ENCODE measurements around the gene NT5DC3. TPM values are rescaled to one million over a fixed set of nuclear protein-coding genes. Genes with fewer than 3 reads are reported as not detected.
A peak's percentile ranks its signal among the peaks of the same experiment; 100 is the strongest.

The NT5DC3 gene
- total and polyA plus RNA-seq, 2 experiments from 2014 or later, result 0.91 to 1.8 TPM

GRCh38 chr12:103751171-103751570 lies 89.9 kb downstream of the NT5DC3 start:
- H3K9me3 ChIP-seq (ENCODE audit: low read depth), result no peaks in the 10 kb centered on the region
- no peak for TF ChIP-seq CTCF (IDR thresholded peaks at IDR 0.05; ENCODE audit: low read depth, low read length)
- DNase-seq (ENCODE audit: low read depth in 1 of 2, low spot score in 1 of 2), result no peak
- H3K27ac ChIP-seq, result no peak overlapping the region
- no peaks in the 10 kb centered on the region for H3K27me3 ChIP-seq
- no peak overlapping the region for H3K4me3 ChIP-seq
- H3K36me3 ChIP-seq, result no peaks in the 10 kb centered on the region
- H3K4me1 ChIP-seq (ENCODE audit: low read depth), result no peaks in the 10 kb centered on the region

GRCh38 chr12:103748875-103749274 lies 92.2 kb downstream of the NT5DC3 start:
- Histone ChIP-seq H3K4me3 (no peak overlapping the region), H3K27me3 (no peaks in the 10 kb centered on the region), H3K36me3 (no peaks in the 10 kb centered on the region), H3K4me1 (ENCODE audit: low read depth) (no peaks in the 10 kb centered on the region), H3K9me3 (ENCODE audit: low read depth) (no peaks in the 10 kb centered on the region), H3K27ac (no peak overlapping the region)
- no peak for DNase-seq (ENCODE audit: low read depth in 1 of 2, low spot score in 1 of 2)
- TF ChIP-seq CTCF (IDR thresholded peaks at IDR 0.05; ENCODE audit: low read depth, low read length), result no peak

DNA sequence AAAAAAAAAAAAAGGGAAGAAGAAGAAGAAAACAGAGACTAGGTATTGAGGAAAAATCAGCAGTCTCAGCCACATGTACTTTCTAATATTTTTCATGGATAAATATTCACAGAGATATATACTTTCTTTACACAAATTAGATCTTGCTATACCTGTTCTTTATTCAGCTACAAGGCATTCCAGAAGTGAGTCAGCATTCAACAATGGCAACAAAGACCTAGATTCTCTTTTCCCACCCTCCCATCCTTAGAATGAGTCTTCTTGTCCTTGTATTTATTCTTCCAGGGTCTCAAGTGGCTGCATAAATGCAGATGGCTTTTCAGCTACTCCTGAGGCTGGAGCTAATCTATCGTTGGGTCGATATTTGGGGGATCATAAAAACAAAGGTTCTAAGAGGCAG lies 93.0 kb downstream of the NT5DC3 start:
- H3K4me1 ChIP-seq (ENCODE audit: low read depth), result no peaks in the 10 kb centered on the region
- no peak for TF ChIP-seq CTCF (IDR thresholded peaks at IDR 0.05; ENCODE audit: low read depth, low read length)
- DNase-seq (ENCODE audit: low read depth in 1 of 2, low spot score in 1 of 2), result no peak
- no peaks in the 10 kb centered on the region for H3K9me3 ChIP-seq (ENCODE audit: low read depth)
- no peak overlapping the region for H3K27ac ChIP-seq
- H3K4me3 ChIP-seq, result no peak overlapping the region
- H3K36me3 ChIP-seq, result no peaks in the 10 kb centered on the region
- H3K27me3 ChIP-seq, result no peaks in the 10 kb centered on the region

GRCh38 chr12:103745962-103746361 lies 95.1 kb downstream of the NT5DC3 start:
- no peaks in the 10 kb centered on the region for H3K9me3 ChIP-seq (ENCODE audit: low read depth)
- H3K36me3 ChIP-seq, result no peaks in the 10 kb centered on the region
- H3K27me3 ChIP-seq, result no peaks in the 10 kb centered on the region
- H3K4me3 ChIP-seq, result no peak overlapping the region
- DNase-seq (ENCODE audit: low read depth in 1 of 2, low spot score in 1 of 2), result peak; percentile 5 to 15
- no peak overlapping the region for H3K27ac ChIP-seq
- H3K4me1 ChIP-seq (ENCODE audit: low read depth), result no peaks in the 10 kb centered on the region
- no peak for TF ChIP-seq CTCF (IDR thresholded peaks at IDR 0.05; ENCODE audit: low read depth, low read length)

DNA sequence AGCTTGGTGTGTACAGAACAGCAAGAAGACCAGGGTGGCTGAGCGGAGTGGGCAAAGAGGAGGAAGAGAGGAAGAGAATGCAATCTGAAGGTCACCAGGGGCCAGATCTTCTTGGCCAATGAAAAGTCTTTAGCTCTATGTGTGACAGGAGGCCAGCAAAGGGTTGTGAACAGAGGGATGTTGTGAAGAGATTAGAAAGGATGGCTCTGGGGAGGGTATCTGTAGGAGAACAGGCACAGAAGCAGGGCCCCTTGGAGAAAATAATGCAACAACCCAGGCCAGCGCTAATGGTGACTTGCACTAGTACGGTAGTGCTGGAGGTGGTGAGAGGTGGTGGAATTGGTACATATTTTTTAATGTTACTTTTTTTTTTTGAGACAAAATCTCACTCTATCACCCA lies 97.2 kb downstream of the NT5DC3 start:
- Histone ChIP-seq H3K27ac (no peak overlapping the region), H3K4me1 (ENCODE audit: low read depth) (no peaks in the 10 kb centered on the region), H3K36me3 (no peaks in the 10 kb centered on the region), H3K9me3 (ENCODE audit: low read depth) (no peaks in the 10 kb centered on the region), H3K27me3 (no peaks in the 10 kb centered on the region), H3K4me3 (no peak overlapping the region)
- TF ChIP-seq CTCF (IDR thresholded peaks at IDR 0.05; ENCODE audit: low read depth, low read length), result no peak
- no peak for DNase-seq (ENCODE audit: low read depth in 1 of 2, low spot score in 1 of 2)

Measured in cardiac muscle cell (in vitro differentiated cells and primary cell).